Measurements from ENCODE around the gene VKORC1.

Gene VKORC1

GRCh38 chr16:31064882-31065461 is 29.6 kb downstream of the VKORC1 start:
- ChIA-PET CTCF (interaction anchor here (0.8 kb wide), 2 partner anchors 9 to 15 kb away, joined by 3 to 5 read pairs; partner anchors contain the start of genes ZNF646 and ZNF668), POLR2A (interaction anchor here (0.7 kb wide), 1 partner anchor 9 kb away, joined by 3 read pairs; the partner anchor contains the start of gene ZNF668)
- no peak for DNase-seq (ENCODE audit: extremely low spot score)
- TF ChIP-seq CTCF (IDR thresholded peaks at IDR 0.05; ENCODE audit: control extremely low read depth, extremely low read depth, low read depth, missing control alignments) = no peak

GRCh38 chr16:31063843-31064611 is 30.6 kb downstream of the VKORC1 start:
- CTCF ChIA-PET = no interaction called here
- no peak for DNase-seq (ENCODE audit: extremely low spot score)
- TF ChIP-seq CTCF (IDR thresholded peaks at IDR 0.05; ENCODE audit: control extremely low read depth, extremely low read depth, low read depth, missing control alignments) = no peak
- POLR2A ChIA-PET = no interaction called here

- no peak for TF ChIP-seq CTCF (IDR thresholded peaks at IDR 0.05; ENCODE audit: control extremely low read depth, extremely low read depth, low read depth, missing control alignments)
- ChIA-PET POLR2A (no interaction called here), CTCF (no interaction called here)
- no peak for DNase-seq (ENCODE audit: extremely low spot score)
Measured at GRCh38 chr16:31063495-31063842, 31.1 kb downstream of the VKORC1 start.

GRCh38 chr16:31061813-31062440 is 32.7 kb downstream of the VKORC1 start:
- ChIA-PET CTCF (no interaction called here), POLR2A (no interaction called here)
- no peak for DNase-seq (ENCODE audit: extremely low spot score)
- TF ChIP-seq CTCF (IDR thresholded peaks at IDR 0.05; ENCODE audit: control extremely low read depth, extremely low read depth, low read depth, missing control alignments) = no peak

- no peak for DNase-seq (ENCODE audit: extremely low spot score)
- no peak for TF ChIP-seq CTCF (IDR thresholded peaks at IDR 0.05; ENCODE audit: control extremely low read depth, extremely low read depth, low read depth, missing control alignments)
- CTCF ChIA-PET = interaction anchor here (1.0 kb wide), 2 partner anchors 10 to 103 kb away, joined by 3 read pairs; partner anchors contain the start of gene SETD1A
- POLR2A ChIA-PET = no interaction called here
Measured at GRCh38 chr16:31061126-31061812, 33.3 kb downstream of the VKORC1 start.

GRCh38 chr16:31055613-31056012 is 39.0 kb downstream of the VKORC1 start:
- POLR2A ChIA-PET = no interaction called here
- CTCF ChIA-PET = no interaction called here
- no peak for DNase-seq (ENCODE audit: extremely low spot score)
- TF ChIP-seq CTCF (IDR thresholded peaks at IDR 0.05; ENCODE audit: control extremely low read depth, extremely low read depth, low read depth, missing control alignments) = no peak
